ENCODE measurements around the gene ZYG11B. TPM values are rescaled to one million over a fixed set of nuclear protein-coding genes. Genes with fewer than 3 reads are reported as not detected.

The ZYG11B gene
- total and polyA plus RNA-seq, 9 of the 15 experiments (the other 6 are each of a cell fraction or from before 2014, with no cell fraction given) = 4.9 to 22.2 (median 12.2) TPM

GRCh38 chr1:52842643-52843310, 116.5 kb downstream of the ZYG11B start, which contains the start of gene ZYG11A (continued):
- no peak for TF ChIP-seq TAF15 (IDR thresholded peaks at IDR 0.05; ENCODE audit: low read depth, low read length)
- TF ChIP-seq PPARD (CRISPR knock-in tag; IDR thresholded peaks at IDR 0.05) = no peak
- TF ChIP-seq, protein P1, sequence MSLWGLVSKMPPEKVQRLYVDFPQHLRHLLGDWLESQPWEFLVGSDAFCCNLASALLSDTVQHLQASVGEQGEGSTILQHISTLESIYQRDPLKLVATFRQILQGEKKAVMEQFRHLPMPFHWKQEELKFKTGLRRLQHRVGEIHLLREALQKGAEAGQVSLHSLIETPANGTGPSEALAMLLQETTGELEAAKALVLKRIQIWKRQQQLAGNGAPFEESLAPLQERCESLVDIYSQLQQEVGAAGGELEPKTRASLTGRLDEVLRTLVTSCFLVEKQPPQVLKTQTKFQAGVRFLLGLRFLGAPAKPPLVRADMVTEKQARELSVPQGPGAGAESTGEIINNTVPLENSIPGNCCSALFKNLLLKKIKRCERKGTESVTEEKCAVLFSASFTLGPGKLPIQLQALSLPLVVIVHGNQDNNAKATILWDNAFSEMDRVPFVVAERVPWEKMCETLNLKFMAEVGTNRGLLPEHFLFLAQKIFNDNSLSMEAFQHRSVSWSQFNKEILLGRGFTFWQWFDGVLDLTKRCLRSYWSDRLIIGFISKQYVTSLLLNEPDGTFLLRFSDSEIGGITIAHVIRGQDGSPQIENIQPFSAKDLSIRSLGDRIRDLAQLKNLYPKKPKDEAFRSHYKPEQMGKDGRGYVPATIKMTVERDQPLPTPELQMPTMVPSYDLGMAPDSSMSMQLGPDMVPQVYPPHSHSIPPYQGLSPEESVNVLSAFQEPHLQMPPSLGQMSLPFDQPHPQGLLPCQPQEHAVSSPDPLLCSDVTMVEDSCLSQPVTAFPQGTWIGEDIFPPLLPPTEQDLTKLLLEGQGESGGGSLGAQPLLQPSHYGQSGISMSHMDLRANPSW (CRISPR knock-in tag; IDR thresholded peaks at IDR 0.05) = 0 out of 2 replicates have a peak, but pooled peaks have one; percentile 46
- no peak for TF ChIP-seq MBD1 (CRISPR knock-in tag; IDR thresholded peaks at IDR 0.05)
- TF ChIP-seq, protein P2, sequence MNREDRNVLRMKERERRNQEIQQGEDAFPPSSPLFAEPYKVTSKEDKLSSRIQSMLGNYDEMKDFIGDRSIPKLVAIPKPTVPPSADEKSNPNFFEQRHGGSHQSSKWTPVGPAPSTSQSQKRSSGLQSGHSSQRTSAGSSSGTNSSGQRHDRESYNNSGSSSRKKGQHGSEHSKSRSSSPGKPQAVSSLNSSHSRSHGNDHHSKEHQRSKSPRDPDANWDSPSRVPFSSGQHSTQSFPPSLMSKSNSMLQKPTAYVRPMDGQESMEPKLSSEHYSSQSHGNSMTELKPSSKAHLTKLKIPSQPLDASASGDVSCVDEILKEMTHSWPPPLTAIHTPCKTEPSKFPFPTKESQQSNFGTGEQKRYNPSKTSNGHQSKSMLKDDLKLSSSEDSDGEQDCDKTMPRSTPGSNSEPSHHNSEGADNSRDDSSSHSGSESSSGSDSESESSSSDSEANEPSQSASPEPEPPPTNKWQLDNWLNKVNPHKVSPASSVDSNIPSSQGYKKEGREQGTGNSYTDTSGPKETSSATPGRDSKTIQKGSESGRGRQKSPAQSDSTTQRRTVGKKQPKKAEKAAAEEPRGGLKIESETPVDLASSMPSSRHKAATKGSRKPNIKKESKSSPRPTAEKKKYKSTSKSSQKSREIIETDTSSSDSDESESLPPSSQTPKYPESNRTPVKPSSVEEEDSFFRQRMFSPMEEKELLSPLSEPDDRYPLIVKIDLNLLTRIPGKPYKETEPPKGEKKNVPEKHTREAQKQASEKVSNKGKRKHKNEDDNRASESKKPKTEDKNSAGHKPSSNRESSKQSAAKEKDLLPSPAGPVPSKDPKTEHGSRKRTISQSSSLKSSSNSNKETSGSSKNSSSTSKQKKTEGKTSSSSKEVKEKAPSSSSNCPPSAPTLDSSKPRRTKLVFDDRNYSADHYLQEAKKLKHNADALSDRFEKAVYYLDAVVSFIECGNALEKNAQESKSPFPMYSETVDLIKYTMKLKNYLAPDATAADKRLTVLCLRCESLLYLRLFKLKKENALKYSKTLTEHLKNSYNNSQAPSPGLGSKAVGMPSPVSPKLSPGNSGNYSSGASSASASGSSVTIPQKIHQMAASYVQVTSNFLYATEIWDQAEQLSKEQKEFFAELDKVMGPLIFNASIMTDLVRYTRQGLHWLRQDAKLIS (CRISPR knock-in tag; IDR thresholded peaks at IDR 0.05) = peak; percentile 94
- TF ChIP-seq U2AF2 (optimal IDR thresholded peaks at IDR 0.05; ENCODE audit: low read depth, low read length) = no peak
- peak; percentile 86 for TF ChIP-seq E2F4 (CRISPR knock-in tag; IDR thresholded peaks at IDR 0.05; ENCODE audit: low read depth)
- no peak for TF ChIP-seq HNRNPUL1 (IDR thresholded peaks at IDR 0.05; ENCODE audit: low read length)
- no peak for TF ChIP-seq KLF6 (CRISPR knock-in tag; IDR thresholded peaks at IDR 0.05; ENCODE audit: borderline replicate concordance)
- no peak for TF ChIP-seq SNIP1 (IDR thresholded peaks at IDR 0.05; ENCODE audit: low read depth)
- peak; percentile 80 for TF ChIP-seq PCBP1 (IDR thresholded peaks at IDR 0.05; ENCODE audit: low read depth, low read length, poor library complexity, severe bottlenecking)
- TF ChIP-seq, protein P3, sequence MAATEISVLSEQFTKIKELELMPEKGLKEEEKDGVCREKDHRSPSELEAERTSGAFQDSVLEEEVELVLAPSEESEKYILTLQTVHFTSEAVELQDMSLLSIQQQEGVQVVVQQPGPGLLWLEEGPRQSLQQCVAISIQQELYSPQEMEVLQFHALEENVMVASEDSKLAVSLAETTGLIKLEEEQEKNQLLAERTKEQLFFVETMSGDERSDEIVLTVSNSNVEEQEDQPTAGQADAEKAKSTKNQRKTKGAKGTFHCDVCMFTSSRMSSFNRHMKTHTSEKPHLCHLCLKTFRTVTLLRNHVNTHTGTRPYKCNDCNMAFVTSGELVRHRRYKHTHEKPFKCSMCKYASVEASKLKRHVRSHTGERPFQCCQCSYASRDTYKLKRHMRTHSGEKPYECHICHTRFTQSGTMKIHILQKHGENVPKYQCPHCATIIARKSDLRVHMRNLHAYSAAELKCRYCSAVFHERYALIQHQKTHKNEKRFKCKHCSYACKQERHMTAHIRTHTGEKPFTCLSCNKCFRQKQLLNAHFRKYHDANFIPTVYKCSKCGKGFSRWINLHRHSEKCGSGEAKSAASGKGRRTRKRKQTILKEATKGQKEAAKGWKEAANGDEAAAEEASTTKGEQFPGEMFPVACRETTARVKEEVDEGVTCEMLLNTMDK (IDR thresholded peaks at IDR 0.05; ENCODE audit: borderline replicate concordance, insufficient read depth, low read depth, low read length, poor library complexity, severe bottlenecking) = peak; percentile 90
- 0 out of 2 replicates have a peak, but pooled peaks have one; percentile 27 for TF ChIP-seq SOX6 (IDR thresholded peaks at IDR 0.05)
- peak; percentile 98 for TF ChIP-seq KAT7 (CRISPR knock-in tag; IDR thresholded peaks at IDR 0.05; ENCODE audit: borderline replicate concordance)

Data from K562 (cell line).